HEK293T (cell line): Measurements from ENCODE around the gene TMEM131L.

Experiments
- ARNT ChIP-seq: fragments of 450-650 bp; IDR thresholded peaks from 2 replicates; pipeline ENCODE4 v1.6.1; 2017; ENCODE audit warnings: mild to moderate bottlenecking
- ELF4 ChIP-seq: fragments of 450-650 bp; IDR thresholded peaks from 2 replicates; pipeline ENCODE4 v1.6.1; 2017; ENCODE audit warnings: antibody characterized with exemption
- SP1 ChIP-seq: fragments of 450-650 bp; IDR thresholded peaks from 2 replicates; pipeline ENCODE4 v1.6.1; 2017
- SUZ12 ChIP-seq: fragments of 450-650 bp; IDR thresholded peaks from 2 replicates; pipeline ENCODE4 v1.6.1; 2016; ENCODE audit warnings: mild to moderate bottlenecking
- ZNF384 ChIP-seq: fragments of 450-650 bp; IDR thresholded peaks from 2 replicates; pipeline ENCODE4 v1.6.1; 2016

DNA sequence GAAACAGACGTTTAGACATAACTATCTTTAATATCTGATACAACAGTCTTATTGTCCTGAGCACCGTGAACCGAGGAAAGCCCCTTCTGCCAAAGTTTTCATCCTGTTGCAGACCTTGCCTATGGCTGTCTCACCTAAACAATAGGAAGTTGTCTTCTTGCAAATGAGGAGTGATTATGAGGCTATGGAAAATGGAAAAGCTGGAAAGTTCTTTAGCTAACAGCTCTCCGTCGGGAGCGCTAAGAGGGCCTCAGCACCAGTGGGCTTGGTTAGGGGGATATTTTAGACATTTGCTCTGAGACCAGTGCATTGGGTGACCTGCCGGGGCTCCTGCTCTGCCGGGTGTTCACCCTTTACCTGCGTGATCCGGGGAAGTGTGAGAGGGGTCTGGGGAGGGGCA is 28.4 kb downstream of the TMEM131L start:
- no peak for TF ChIP-seq ELF4
- TF ChIP-seq SUZ12 = no peak
- no peak for TF ChIP-seq ZNF384
- no peak for TF ChIP-seq SP1
- TF ChIP-seq ARNT = no peak
